ENCODE data around the gene ISLR2. TPM values are rescaled to one million over a fixed set of nuclear protein-coding genes. Genes with fewer than 3 reads are reported as not detected.

Gene ISLR2
- total RNA-seq, 1 experiment from 2014 or later: 0.64 TPM

GRCh38 chr15:74122403-74123130 is 7.8 kb upstream of the ISLR2 start:
- CTCF ChIA-PET: interaction anchor here (1.2 kb wide), 1 partner anchor 185 kb away, joined by 4 read pairs; no protein-coding TSS in a partner anchor
- Histone ChIP-seq H3K4me3 (ENCODE audit: low read depth, low read length, poor library complexity, severe bottlenecking) (no peak overlapping the region), H3K27me3 (replicated peaks; ENCODE audit: insufficient read depth, low read depth, low read length, poor library complexity) (no peaks in the 10 kb centered on the region)

GRCh38 chr15:74123131-74123429 is 7.3 kb upstream of the ISLR2 start:
- no peaks in the 10 kb centered on the region for H3K9me3 ChIP-seq (ENCODE audit: low read depth, low read length, poor library complexity, severe bottlenecking)
- H3K27me3 ChIP-seq (replicated peaks; ENCODE audit: insufficient read depth, low read depth, low read length, poor library complexity): peaks cover 2% of the 10 kb centered on the region
- intact Hi-C loops (cut with micrococcal nuclease; ENCODE audit: unreplicated experiment): no loop called here
- H3K36me3 ChIP-seq (ENCODE audit: insufficient read depth, low read length, poor library complexity, severe bottlenecking): no peaks in the 10 kb centered on the region
- BruUV-seq (replicated peaks): no TSS peak
- peak; percentile 52 for DNase-seq (ENCODE audit: low spot score)
- POLR2A ChIA-PET (ENCODE audit: low non-redundant PET): no interaction called here
- no peak overlapping the region for H3K27ac ChIP-seq (ENCODE audit: low read depth, low read length, poor library complexity, severe bottlenecking)
- H3K4me3 ChIP-seq (ENCODE audit: low read depth, low read length, poor library complexity, severe bottlenecking): no peak overlapping the region
- CTCF ChIA-PET: interaction anchor here (1.2 kb wide), 1 partner anchor 184 kb away, joined by 4 read pairs; no protein-coding TSS in a partner anchor
- TF ChIP-seq CTCF (conservative IDR thresholded peaks at IDR 0.05; ENCODE audit: low read depth, low read length) (no peak), EZH2 (IDR thresholded peaks at IDR 0.05; ENCODE audit: borderline replicate concordance, low read depth, low read length, poor library complexity, severe bottlenecking) (no peak)
- peaks cover 3% of the 10 kb centered on the region for H3K4me1 ChIP-seq (ENCODE audit: insufficient read depth, low read length, poor library complexity, severe bottlenecking)

More at GRCh38 chr15:74122403-74123130, 7.8 kb upstream of the ISLR2 start:
- TF ChIP-seq EZH2 (IDR thresholded peaks at IDR 0.05; ENCODE audit: borderline replicate concordance, low read depth, low read length, poor library complexity, severe bottlenecking): no peak
- TF ChIP-seq CTCF (conservative IDR thresholded peaks at IDR 0.05; ENCODE audit: low read depth, low read length): no peak
- H3K36me3 ChIP-seq (ENCODE audit: insufficient read depth, low read length, poor library complexity, severe bottlenecking): no peaks in the 10 kb centered on the region
- no peak for DNase-seq (ENCODE audit: low spot score)
- peaks cover 3% of the 10 kb centered on the region for H3K4me1 ChIP-seq (ENCODE audit: insufficient read depth, low read length, poor library complexity, severe bottlenecking)
- no TSS peak for BruUV-seq (replicated peaks)
- no peaks in the 10 kb centered on the region for H3K9me3 ChIP-seq (ENCODE audit: low read depth, low read length, poor library complexity, severe bottlenecking)
- POLR2A ChIA-PET (ENCODE audit: low non-redundant PET): no interaction called here
- intact Hi-C loops (cut with micrococcal nuclease; ENCODE audit: unreplicated experiment): no loop called here
- no peak overlapping the region for H3K27ac ChIP-seq (ENCODE audit: low read depth, low read length, poor library complexity, severe bottlenecking)

GRCh38 chr15:74123658-74124057 is 6.7 kb upstream of the ISLR2 start:
- Histone ChIP-seq H3K36me3 (ENCODE audit: insufficient read depth, low read length, poor library complexity, severe bottlenecking) (no peaks in the 10 kb centered on the region), H3K4me3 (ENCODE audit: low read depth, low read length, poor library complexity, severe bottlenecking) (no peak overlapping the region), H3K4me1 (ENCODE audit: insufficient read depth, low read length, poor library complexity, severe bottlenecking) (peaks cover 3% of the 10 kb centered on the region), H3K9me3 (ENCODE audit: low read depth, low read length, poor library complexity, severe bottlenecking) (no peaks in the 10 kb centered on the region), H3K27me3 (replicated peaks; ENCODE audit: insufficient read depth, low read depth, low read length, poor library complexity) (peaks cover 8% of the 10 kb centered on the region), H3K27ac (ENCODE audit: low read depth, low read length, poor library complexity, severe bottlenecking) (no peak overlapping the region)
- intact Hi-C loops (cut with micrococcal nuclease; ENCODE audit: unreplicated experiment): no loop called here
- DNase-seq (ENCODE audit: low spot score): no peak
- ChIA-PET CTCF (no interaction called here), POLR2A (ENCODE audit: low non-redundant PET) (no interaction called here)
- no TSS peak for BruUV-seq (replicated peaks)
- no peak for TF ChIP-seq EZH2 (IDR thresholded peaks at IDR 0.05; ENCODE audit: borderline replicate concordance, low read depth, low read length, poor library complexity, severe bottlenecking)

- Histone ChIP-seq H3K4me1 (ENCODE audit: insufficient read depth, low read length, poor library complexity, severe bottlenecking) (peaks cover 9% of the 10 kb centered on the region), H3K27ac (ENCODE audit: low read depth, low read length, poor library complexity, severe bottlenecking) (no peak overlapping the region), H3K4me3 (ENCODE audit: low read depth, low read length, poor library complexity, severe bottlenecking) (no peak overlapping the region), H3K9me3 (ENCODE audit: low read depth, low read length, poor library complexity, severe bottlenecking) (no peaks in the 10 kb centered on the region), H3K36me3 (ENCODE audit: insufficient read depth, low read length, poor library complexity, severe bottlenecking) (no peaks in the 10 kb centered on the region), H3K27me3 (replicated peaks; ENCODE audit: insufficient read depth, low read depth, low read length, poor library complexity) (peaks cover 13% of the 10 kb centered on the region)
- intact Hi-C loops (cut with micrococcal nuclease; ENCODE audit: unreplicated experiment): no loop called here
- ChIA-PET POLR2A (ENCODE audit: low non-redundant PET) (no interaction called here), CTCF (no interaction called here)
- TF ChIP-seq CTCF (conservative IDR thresholded peaks at IDR 0.05; ENCODE audit: low read depth, low read length): no peak
- DNase-seq (ENCODE audit: low spot score): no peak
- no TSS peak for BruUV-seq (replicated peaks)
Measured at GRCh38 chr15:74124196-74124595, 6.2 kb upstream of the ISLR2 start.
